HG02571 (cell line): Measurements from ENCODE around the gene PHAX.
A peak's percentile ranks its signal among the peaks of the same experiment; 100 is the strongest.
"Not testable (repeated sequence)": the region's sequence is repeated elsewhere in the genome, so short reads cannot be mapped to it uniquely, and the experiment has no call there.

ENCODE experiments used
- ATAC-seq: cut with Tn5 transposase; IDR thresholded peaks from one replicate; pipeline ENCODE4 v1.9.1; 2021; ENCODE audit warnings: mild to moderate bottlenecking, moderate library complexity; ENCODE audit not compliant: unreplicated experiment

Gene PHAX

GRCh38 chr5:126650463-126650862, 49.7 kb downstream of the PHAX start:
- ATAC-seq, result no peak

- ATAC-seq, result no peak
Observed at GRCh38 chr5:126651013-126651577, 50.3 kb downstream of the PHAX start.

GRCh38 chr5:126656401-126657007, 55.8 kb downstream of the PHAX start:
- no peak for ATAC-seq

- no peak for ATAC-seq
Observed at GRCh38 chr5:126658561-126658960, 57.8 kb downstream of the PHAX start.

GRCh38 chr5:126659805-126660482, 59.2 kb downstream of the PHAX start:
- no peak for ATAC-seq

GRCh38 chr5:126664586-126664985, 63.8 kb downstream of the PHAX start:
- ATAC-seq, result no peak

- not testable (repeated sequence) for ATAC-seq
Observed at GRCh38 chr5:126670109-126670508, 69.4 kb downstream of the PHAX start.

- not testable (repeated sequence) for ATAC-seq
Observed at GRCh38 chr5:126671681-126672080, 70.9 kb downstream of the PHAX start.

- no peak for ATAC-seq
Observed at GRCh38 chr5:126673477-126673876, 72.7 kb downstream of the PHAX start.

- no peak for ATAC-seq
Observed at GRCh38 chr5:126674145-126674544, 73.4 kb downstream of the PHAX start.

GRCh38 chr5:126675338-126675737, 74.6 kb downstream of the PHAX start:
- no peak for ATAC-seq

- ATAC-seq, result peak; percentile 59
Observed at GRCh38 chr5:126676195-126676624, 75.5 kb downstream of the PHAX start.
